ENCODE data around the gene DDA1.

GRCh38 chr19:17325881-17326594 lies 16.7 kb downstream of the DDA1 start:
- TF ChIP-seq CTCF (IDR thresholded peaks at IDR 0.05; ENCODE audit: low read depth, low read length): no peak
- TF ChIP-seq POLR2A (IDR thresholded peaks at IDR 0.05; ENCODE audit: extremely low read depth, insufficient read length): no peak
